Activated CD4-positive, alpha-beta T cell treated with anti-CD3 and anti-CD28 coated beads, Interleukin-2, Interleukin-4, amounts not matched to agents 100 ng/mL and 50 ng/mL, durations not matched to agents 16 hours and 8 hours (primary cell): ENCODE results near the gene BBX.
"Not testable (repeated sequence)": the region's sequence is repeated elsewhere in the genome, so short reads cannot be mapped to it uniquely, and the experiment has no call there.

ENCODE experiments used
- DNase-seq: peaks from one replicate; pipeline ENCODE4 v3.0.0-alpha.2; 2020; ENCODE audit warnings: low spot score

Gene BBX

GRCh38 chr3:107803170-107803569 lies 280.4 kb downstream of the BBX start:
- DNase-seq, result no peak

- no peak for DNase-seq
Measured at GRCh38 chr3:107806021-107806420, 283.3 kb downstream of the BBX start.

- DNase-seq, result no peak
Measured at GRCh38 chr3:107806536-107806935, 283.8 kb downstream of the BBX start.

- peak; percentile 45 for DNase-seq
Measured at GRCh38 chr3:107810171-107811071, 287.7 kb downstream of the BBX start.

- DNase-seq, result no peak
Measured at GRCh38 chr3:107813026-107813425, 290.3 kb downstream of the BBX start.

GRCh38 chr3:107816107-107816506 lies 293.3 kb downstream of the BBX start:
- DNase-seq, result no peak

GRCh38 chr3:107817076-107817475 lies 294.3 kb downstream of the BBX start:
- no peak for DNase-seq

- DNase-seq, result no peak
Measured at GRCh38 chr3:107818025-107818424, 295.3 kb downstream of the BBX start.

- DNase-seq, result no peak
Measured at GRCh38 chr3:107819656-107820055, 296.9 kb downstream of the BBX start.

GRCh38 chr3:107822308-107822707 lies 299.5 kb downstream of the BBX start:
- DNase-seq, result no peak

- no peak for DNase-seq
Measured at GRCh38 chr3:107824822-107825371, 302.1 kb downstream of the BBX start.

GRCh38 chr3:107825556-107825955 lies 302.8 kb downstream of the BBX start:
- DNase-seq, result no peak

GRCh38 chr3:107826727-107827126 lies 304.0 kb downstream of the BBX start:
- DNase-seq, result no peak

- DNase-seq, result no peak
Measured at GRCh38 chr3:107829185-107829584, 306.4 kb downstream of the BBX start.

GRCh38 chr3:107831590-107831989 lies 308.8 kb downstream of the BBX start:
- DNase-seq, result no peak

GRCh38 chr3:107833043-107833442 lies 310.3 kb downstream of the BBX start:
- DNase-seq, result no peak

GRCh38 chr3:107833722-107834416 lies 311.1 kb downstream of the BBX start:
- no peak for DNase-seq

- not testable (repeated sequence) for DNase-seq
Measured at GRCh38 chr3:107835001-107835400, 312.2 kb downstream of the BBX start.

GRCh38 chr3:107837895-107838612 lies 315.3 kb downstream of the BBX start:
- DNase-seq, result no peak

GRCh38 chr3:107841831-107842230 lies 319.1 kb downstream of the BBX start:
- no peak for DNase-seq

- DNase-seq, result no peak
Measured at GRCh38 chr3:107842940-107843339, 320.2 kb downstream of the BBX start.
